Measurements from ENCODE around the gene CNOT11.
A peak's percentile ranks its signal among the peaks of the same experiment; 100 is the strongest.
"Not testable (repeated sequence)": the region's sequence is repeated elsewhere in the genome, so short reads cannot be mapped to it uniquely, and the experiment has no call there.

Gene CNOT11

GRCh38 chr2:101307503-101307902 is 54.8 kb downstream of the CNOT11 start:
- no peak for FAIRE-seq
- no peak for DNase-seq (ENCODE audit: insufficient read length, low spot score)

- DNase-seq (ENCODE audit: insufficient read length, low spot score): no peak
- FAIRE-seq: no peak
Observed at GRCh38 chr2:101307950-101308431, 55.3 kb downstream of the CNOT11 start.

- peak; percentile 87 for FAIRE-seq
Observed at GRCh38 chr2:101308432-101309210, 55.9 kb downstream of the CNOT11 start, which contains the start of gene RNF149. Gene RNF149, minus strand, starts transcription at chr2:101308701. Its CDS starts 113 bp downstream, at chr2:101308588.

GRCh38 chr2:101310090-101310833 is 57.6 kb downstream of the CNOT11 start:
- FAIRE-seq (no peak), DNase-seq (ENCODE audit: insufficient read length, low spot score) (no peak)

More at GRCh38 chr2:101308432-101309210, 55.9 kb downstream of the CNOT11 start, which contains the start of gene RNF149:
- peak; percentile 99 for DNase-seq (ENCODE audit: insufficient read length, low spot score)

GRCh38 chr2:101310834-101311695 is 58.4 kb downstream of the CNOT11 start:
- no peak for DNase-seq (ENCODE audit: insufficient read length, low spot score)
- no peak for FAIRE-seq

- DNase-seq (ENCODE audit: insufficient read length, low spot score): no peak
- FAIRE-seq: no peak
Observed at GRCh38 chr2:101311696-101312017, 59.0 kb downstream of the CNOT11 start.

- not testable (repeated sequence) for FAIRE-seq; DNase-seq (ENCODE audit: insufficient read length, low spot score)
Observed at GRCh38 chr2:101316568-101316967, 63.9 kb downstream of the CNOT11 start.
